ENCODE measurements around the gene NPC1L1.
"Not testable (repeated sequence)": the region's sequence is repeated elsewhere in the genome, so short reads cannot be mapped to it uniquely, and the experiment has no call there.

NPC1L1 gene

DNA sequence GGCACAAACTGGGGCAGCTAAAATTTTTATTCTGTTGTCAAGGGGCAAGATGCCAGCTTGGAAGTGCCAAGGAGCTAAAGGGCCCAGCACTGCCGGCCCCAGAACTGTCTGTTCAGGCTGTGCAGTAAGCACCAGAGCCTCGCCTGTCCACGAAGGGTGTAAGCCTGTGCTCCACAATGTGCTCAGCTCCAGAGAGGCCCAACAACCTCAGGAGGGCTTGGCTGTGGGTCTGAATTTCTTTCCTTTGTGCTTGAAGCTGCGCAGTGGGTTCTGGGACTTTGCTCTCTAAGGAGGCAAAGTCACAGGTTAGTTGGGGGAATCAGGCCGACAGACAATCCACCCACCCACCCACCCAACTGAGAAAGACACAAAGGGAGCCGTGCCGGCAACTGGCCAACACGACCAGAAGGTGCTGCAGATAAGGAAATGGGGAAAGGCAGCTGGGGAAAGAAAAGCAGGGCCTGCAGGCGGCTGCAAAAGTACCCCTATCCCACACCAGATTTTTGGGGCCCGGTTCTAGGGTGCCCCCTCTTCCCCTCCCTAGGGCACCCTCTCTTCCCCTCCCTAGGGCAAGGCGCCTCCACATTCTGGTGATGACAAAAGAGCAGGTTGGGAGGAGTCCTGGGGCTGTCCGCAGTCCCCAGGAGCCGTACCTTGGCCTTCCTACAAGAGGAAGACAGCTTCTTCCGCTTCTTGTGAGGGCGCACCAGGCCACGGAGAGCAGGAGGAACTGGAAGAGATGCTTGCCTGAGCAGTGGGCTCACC lies 24.8 kb upstream of the NPC1L1 start:
- DNase-seq (ENCODE audit: low read depth in 4 of 4, low spot score in 1 of 4), result no peak

- peak in 3 of 4 experiments; percentile 24 to 46 (median 44) for DNase-seq (ENCODE audit: low read depth in 4 of 4, low spot score in 1 of 4)
Measured at GRCh38 chr7:44565097-44565794, 24.1 kb upstream of the NPC1L1 start.

- DNase-seq (ENCODE audit: low read depth in 4 of 4, low spot score in 1 of 4), result no peak
Measured at GRCh38 chr7:44564606-44565005, 23.5 kb upstream of the NPC1L1 start.

DNA sequence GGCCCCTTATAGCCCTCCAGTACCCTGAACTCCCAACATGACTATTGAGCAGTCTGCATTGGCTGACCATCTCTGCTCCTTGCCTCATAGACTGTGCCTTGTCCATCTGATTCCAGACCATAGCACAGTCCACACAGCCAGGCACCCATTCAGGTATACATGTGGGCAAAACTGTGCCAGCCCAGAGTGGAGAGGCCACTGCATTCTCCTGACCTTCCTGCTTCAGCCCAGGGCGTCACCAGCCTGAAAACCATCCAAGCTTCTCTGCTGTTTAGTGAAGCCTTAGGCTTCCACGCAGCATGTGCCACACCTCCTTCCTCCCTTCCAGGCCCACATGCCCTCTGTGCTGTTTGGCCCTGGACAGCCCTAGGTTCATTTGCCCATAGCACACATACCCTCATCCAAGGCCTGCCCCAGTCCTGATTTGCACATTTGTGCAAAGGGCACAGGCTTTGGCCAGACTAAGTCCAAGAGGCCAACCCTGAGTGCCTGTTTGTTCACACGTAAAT lies 22.1 kb upstream of the NPC1L1 start:
- no peak for DNase-seq (ENCODE audit: low read depth in 4 of 4, low spot score in 1 of 4)

- DNase-seq (ENCODE audit: low read depth in 4 of 4, low spot score in 1 of 4), result not testable (repeated sequence)
Measured at GRCh38 chr7:44562622-44562962, 21.5 kb upstream of the NPC1L1 start.

DNA sequence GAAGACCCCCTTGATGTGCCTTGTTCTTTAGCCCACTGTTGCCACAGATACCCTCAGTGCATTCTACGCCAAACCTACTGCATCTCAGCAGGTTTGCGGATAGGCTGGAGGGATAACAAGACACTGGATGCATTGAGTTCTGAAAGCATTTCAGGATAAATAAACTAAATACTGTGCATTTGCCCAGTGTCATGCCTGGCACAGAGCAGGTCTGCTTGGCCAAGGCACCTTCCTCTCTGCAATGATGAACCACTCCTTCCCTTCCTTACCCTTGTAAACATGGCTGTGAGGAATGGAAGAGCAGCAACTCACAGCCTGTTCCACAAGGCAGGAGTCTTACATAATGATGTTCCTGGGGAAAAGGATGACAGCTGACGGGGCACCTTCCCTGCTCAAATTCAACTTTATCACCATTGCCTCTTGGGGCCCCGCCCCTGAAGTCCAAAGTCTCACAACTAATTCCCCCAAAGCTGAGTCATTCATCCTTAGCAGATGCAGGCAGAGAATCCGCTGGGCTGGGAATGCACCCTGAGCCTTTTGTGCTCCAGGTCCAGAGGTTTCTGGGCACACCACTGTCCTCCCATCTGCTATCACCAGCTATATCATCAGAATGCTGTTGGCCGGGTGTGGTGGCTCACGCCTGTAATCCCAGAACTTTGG lies 21.0 kb upstream of the NPC1L1 start:
- DNase-seq (ENCODE audit: low read depth in 4 of 4, low spot score in 1 of 4), result no peak

DNA sequence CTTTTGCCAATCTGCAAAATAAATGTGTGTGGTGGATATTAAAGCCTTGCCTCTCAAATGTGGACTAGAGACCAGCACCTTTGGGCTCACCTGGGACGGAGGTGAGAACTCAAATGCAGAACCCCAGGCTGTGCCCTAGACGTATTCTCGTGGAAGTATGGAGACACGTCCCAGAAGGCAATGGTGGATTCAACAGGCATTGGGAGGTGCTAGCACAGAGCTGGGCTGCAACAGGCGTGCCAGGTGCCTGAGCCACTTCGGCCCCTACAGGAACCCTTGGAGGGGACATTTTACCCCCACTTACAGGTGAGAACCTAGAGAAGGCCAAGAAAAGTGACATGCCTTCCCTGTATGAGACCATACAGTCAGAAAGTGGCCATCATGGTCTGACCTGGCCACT lies 20.4 kb upstream of the NPC1L1 start:
- no peak for DNase-seq (ENCODE audit: low read depth in 4 of 4, low spot score in 1 of 4)

DNA sequence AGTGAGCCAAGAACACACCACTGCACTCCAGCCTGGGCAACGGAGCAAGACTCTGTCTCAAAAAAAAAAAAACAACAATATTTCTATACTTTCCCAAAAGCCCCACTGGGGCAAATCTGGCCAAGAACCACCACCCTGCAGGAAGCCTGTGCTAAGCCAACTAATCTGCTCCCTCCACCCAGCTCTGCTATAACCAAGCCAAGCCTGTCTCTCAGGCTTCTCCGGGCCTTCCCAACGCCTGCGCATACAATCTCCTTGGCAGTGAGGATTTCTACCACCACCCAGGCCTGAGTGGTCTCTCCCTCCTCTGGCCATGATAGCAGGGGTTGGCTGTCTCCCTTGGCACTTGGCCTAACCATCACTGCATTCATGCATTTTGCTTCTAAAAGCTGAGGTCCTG lies 18.4 kb upstream of the NPC1L1 start:
- DNase-seq (ENCODE audit: low read depth in 4 of 4, low spot score in 1 of 4), result no peak

- no peak for DNase-seq (ENCODE audit: low read depth in 4 of 4, low spot score in 1 of 4)
Measured at GRCh38 chr7:44557485-44557884, 16.4 kb upstream of the NPC1L1 start.

- DNase-seq (ENCODE audit: low read depth in 4 of 4, low spot score in 1 of 4), result no peak
Measured at GRCh38 chr7:44555350-44555749, 14.2 kb upstream of the NPC1L1 start.

- DNase-seq (ENCODE audit: low read depth in 4 of 4, low spot score in 1 of 4), result not testable (repeated sequence)
Measured at GRCh38 chr7:44552473-44553005, 11.4 kb upstream of the NPC1L1 start.

DNA sequence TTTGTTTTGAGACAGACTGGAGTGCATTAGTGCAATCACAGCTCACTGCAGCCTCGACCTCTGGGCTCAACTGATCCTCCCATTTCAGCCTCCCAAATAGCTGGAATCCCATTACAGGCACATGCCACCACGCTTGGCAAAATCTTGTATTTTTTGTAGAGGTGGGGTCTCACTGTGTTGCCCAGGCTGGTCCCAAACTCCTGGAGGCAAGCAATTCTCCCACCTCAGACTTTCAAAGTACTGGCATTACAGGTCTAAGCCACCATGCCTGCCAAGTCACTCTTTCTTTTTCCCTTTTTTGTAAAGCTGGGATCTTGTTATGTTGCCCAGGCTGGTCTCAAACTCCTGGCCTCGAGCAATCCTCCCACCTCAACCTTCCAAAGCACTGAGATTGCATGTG lies 8.3 kb upstream of the NPC1L1 start:
- DNase-seq (ENCODE audit: low read depth in 4 of 4, low spot score in 1 of 4), result no peak

GRCh38 chr7:44548893-44549292 lies 7.8 kb upstream of the NPC1L1 start:
- no peak for DNase-seq (ENCODE audit: low read depth in 4 of 4, low spot score in 1 of 4)

DNA sequence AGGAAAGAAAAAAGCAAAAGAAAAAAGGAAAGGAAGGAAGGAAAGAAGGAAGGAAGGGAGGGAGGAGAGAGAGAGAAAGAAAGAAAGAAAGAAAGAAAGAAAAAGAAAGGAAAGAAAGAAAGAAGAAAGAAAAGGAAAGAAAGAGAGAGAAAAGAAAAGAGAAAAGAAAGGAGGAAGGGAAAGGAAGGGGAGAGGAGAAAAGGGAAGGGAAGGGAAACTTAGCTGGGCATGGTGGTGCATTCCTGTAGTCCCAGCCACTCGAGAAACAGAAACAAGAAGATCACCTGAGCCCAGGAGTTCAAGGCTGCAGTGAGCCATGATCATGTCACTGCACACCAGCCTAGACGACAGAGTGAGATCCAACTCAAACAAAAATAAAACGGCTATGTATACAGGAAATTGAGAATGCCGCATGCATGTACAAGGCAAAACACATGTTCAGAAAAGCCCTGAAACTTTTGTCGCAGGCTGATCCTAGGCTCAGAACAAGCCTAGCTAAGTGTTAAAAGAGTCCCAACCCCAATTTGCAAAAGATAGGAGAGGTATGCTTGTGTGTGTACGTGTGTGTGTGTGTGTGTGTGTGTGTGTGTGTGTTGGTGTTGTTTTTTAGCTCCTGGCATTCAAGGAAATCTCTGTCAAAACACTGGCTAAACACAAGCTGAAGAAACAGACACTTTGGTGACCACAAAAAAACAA lies 6.6 kb upstream of the NPC1L1 start:
- no peak for DNase-seq (ENCODE audit: low read depth in 4 of 4, low spot score in 1 of 4)

- no peak for DNase-seq (ENCODE audit: low read depth in 4 of 4, low spot score in 1 of 4)
Measured at GRCh38 chr7:44541876-44542610, 913 bp upstream of the NPC1L1 start.

DNA sequence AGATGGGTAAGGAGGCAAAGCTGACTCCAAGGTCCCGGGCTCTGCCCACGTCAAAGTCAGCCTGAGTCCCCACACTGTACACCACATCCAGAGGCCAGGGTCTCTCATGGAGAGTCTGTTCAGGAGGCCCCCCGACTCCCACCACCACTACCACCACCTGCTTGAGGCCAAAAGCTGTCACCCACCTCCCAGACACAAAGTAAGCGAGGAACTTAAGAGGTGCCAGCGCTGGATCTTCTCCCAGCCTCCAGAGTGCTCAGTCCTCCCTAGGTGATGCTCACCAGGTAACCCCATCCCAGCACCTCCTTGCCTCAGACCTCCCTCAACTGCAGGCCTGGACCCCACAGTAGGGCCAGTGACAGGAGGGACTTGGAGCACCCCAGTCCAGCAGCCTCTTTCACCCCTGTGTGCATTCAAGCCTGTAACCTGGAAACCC lies 520 bp downstream of the NPC1L1 start:
- no peak for DNase-seq (ENCODE audit: low read depth in 4 of 4, low spot score in 1 of 4)

GRCh38 chr7:44539669-44540506 lies 1.2 kb downstream of the NPC1L1 start:
- no peak for DNase-seq (ENCODE audit: low read depth in 4 of 4, low spot score in 1 of 4)

DNA sequence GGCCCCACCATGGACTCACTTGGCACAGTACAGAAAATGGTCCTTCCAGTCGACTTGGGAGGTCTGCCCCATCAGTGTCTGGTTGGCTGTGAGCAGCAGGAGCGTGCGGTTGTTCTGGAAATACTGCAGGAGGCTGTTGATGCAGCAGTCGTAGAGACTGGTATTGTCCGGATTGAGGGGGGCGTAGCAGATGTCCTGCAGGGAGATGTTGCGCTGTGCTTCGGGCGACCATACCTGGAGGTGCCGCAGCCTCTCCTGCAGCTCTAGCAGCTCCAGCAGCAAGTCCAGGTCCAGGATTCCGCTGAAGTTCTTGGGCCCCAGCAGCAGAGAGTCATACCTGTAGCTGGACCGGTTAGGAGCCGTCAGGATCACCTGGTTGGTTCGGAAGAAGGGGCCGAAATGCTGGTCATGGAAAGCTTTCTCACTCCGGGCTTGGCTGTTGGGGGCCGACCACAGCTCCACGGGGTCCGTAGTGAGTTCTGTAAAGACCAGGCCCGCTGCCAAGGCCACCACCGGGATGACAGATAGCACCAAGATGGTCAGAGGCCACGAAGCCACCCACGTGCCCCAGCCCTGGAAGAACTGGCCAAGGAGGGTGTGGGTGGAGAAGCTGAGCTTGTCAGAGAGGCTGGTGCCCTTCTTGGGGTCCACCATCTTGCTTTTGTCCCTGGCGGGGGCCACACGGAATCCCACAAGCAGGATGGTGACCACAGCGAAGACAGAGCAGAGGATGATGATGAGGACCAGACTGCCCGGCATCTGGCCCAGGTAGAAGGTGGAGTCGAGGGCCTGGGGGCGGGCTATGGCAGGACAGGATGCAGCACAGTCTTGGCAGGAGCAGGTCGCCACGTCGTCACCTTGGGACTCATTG lies 2.1 kb downstream of the NPC1L1 start:
- no peak for DNase-seq (ENCODE audit: low read depth in 4 of 4, low spot score in 1 of 4)

Data from stimulated activated CD4-positive, alpha-beta T cell treated with anti-CD3 and anti-CD28 coated beads, Interleukin-1b, Interleukin-23, amount 100 ng/mL, for 24 hours (primary cell).